ENCODE measurements around the gene ALG8.
A peak's percentile ranks its signal among the peaks of the same experiment; 100 is the strongest.

Gene ALG8

DNA sequence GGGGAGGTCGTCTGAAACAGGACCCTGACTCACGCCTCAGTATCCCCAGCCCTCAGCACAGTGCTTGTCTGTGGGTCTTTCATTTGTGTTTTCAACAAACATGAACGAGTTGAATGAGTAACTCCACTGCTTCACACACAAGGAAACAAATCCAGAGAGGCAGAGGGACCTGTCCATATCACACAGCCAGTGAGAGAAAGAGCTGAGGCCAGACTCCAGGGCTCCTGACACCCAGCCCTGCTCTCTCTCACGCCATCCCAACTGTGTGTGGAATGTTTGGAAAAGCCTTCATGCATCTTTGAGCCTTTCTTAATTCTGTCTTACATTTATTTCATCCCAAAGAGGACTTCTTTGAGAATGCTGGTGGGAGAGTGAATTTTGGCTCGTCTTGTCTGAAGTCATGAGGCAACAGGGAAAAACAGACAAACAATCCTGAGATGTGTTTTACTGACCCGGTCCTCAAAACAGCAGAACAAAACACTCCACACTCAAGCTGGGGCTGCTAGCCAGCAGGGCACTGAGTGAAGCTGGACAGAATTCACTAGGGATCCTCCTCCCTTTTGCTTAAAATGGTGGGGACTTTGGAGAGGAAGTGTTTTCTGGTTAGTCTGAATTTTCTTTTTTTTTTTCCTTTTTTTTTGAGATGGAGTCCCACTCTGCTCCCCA, 19.7 kb upstream of the ALG8 start:
- DNase-seq (ENCODE audit: low spot score): no peak

- DNase-seq (ENCODE audit: low spot score): no peak
These were observed 16.9 kb upstream of the ALG8 start for GRCh38 chr11:78156127-78156844.

- no peak for DNase-seq (ENCODE audit: low spot score)
These were observed 12.4 kb upstream of the ALG8 start for GRCh38 chr11:78151804-78152203.

DNA sequence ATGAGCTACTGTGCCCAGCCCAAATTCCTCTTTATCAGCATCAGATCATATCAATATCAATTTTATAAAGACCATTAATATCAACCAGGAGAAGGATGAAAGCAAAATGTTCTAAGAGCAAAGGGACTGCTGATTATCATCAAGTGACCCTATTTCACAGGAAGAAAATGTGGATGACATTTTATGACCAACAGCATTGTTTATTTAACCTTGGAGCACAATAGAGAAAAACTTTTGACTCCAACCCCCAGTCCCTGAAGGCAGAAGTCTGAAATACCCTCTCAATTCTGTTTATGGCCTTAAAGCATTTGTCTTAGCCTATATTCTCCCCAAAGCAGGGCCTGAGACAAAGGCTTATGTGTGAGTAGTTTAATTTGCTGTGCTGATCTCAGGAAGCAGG, 11.3 kb upstream of the ALG8 start:
- no peak for DNase-seq (ENCODE audit: low spot score)

GRCh38 chr11:78150346-78150745, 10.9 kb upstream of the ALG8 start:
- DNase-seq (ENCODE audit: low spot score): no peak

DNA sequence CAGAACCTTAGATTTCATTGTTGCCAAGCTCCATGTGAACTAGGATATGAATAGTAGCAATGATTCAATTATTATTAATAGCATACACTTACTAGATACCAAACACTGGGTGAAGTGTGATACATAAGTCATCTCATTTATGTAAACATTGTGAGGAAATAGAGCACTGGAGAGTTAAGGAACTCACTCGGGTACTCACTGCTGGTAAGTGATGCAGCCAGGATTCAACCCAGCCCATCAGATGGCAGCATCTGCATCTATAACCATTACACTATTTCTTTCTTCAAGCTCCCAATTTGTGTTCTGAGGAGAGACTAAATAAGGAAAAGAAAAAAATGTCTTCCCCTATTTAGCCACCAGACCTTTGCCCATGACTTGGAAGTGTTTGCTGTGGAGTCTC, 10.2 kb upstream of the ALG8 start:
- no peak for DNase-seq (ENCODE audit: low spot score)

DNA sequence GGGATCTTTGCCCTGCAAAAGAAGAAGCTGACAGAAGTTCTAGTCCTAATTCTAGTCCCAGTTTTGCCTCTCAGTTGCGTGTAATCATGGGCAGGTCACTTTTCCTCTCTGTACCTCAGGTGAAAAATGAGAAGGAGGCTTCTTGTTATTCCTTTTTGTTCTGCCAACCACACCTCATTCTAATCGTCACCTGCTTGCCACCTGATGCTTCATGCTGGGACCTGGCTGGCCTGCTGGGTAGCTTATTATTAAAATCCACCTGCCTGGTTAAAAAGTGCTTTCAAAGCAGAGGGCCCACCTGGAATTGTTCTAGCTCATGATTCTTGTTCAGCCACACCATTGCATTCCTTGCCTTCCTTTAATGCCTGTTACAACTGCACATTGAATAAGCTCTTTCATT, 8.4 kb upstream of the ALG8 start:
- DNase-seq (ENCODE audit: low spot score): no peak

- DNase-seq (ENCODE audit: low spot score): no peak
These were observed 6.1 kb upstream of the ALG8 start for GRCh38 chr11:78145511-78146025.

- DNase-seq (ENCODE audit: low spot score): no peak
These were observed 1.1 kb upstream of the ALG8 start for GRCh38 chr11:78140392-78141077.

DNA sequence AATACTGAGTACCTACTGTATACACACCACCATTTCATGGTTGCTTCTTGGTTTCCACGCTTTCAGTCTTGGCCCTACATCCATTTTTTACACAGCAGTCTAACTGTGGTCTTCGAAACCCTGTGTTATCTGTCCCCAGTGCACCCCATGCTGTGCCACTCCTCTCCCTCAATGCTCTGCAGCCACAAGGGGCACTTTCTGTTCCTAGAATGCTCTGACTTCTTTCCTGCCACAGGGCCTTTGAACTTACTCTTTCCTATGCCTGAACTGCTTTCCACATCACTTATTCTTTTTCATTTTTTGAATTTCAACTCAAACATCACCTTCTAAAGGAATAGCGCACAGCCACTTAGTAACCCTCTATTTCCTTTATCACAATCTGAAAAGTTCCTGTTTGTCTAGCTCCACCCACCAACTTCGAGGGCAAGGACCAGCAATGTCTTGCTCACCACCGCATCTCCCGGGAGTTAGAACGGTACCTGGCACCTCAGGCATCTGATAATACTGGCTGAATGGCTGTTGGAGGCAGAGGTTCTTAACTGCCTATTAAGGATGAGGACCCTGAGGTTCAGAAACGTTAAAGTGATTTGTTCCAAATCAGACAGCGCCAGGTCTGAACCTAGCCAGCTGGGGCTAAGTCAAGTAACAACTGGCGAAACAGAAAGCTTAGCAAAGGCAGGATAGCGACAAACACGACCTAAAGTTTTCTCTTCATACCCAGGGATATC, 568 bp downstream of the ALG8 start:
- peak; percentile 45 for DNase-seq (ENCODE audit: low spot score)

DNA sequence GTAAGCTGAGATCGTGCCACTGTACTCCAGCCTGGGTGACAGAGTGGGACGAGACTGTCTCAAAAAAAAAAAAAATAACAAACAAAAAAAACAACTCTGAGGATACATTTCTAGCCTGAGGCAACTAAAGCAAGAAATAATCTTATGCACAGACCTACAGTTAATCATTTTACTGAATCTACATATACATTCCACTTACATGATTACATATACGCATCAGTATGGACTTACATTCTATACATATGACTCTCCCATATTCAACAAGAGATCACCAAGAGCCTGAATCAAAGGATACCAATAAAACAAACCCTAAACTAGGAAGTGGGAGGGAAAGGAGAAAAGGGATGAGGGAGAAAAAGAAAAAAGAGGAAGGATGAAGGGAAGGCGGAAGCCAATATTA, 1.1 kb downstream of the ALG8 start:
- no peak for DNase-seq (ENCODE audit: low spot score)

GRCh38 chr11:78132475-78132874, 7.0 kb downstream of the ALG8 start:
- no peak for DNase-seq (ENCODE audit: low spot score)

GRCh38 chr11:78131956-78132355, 7.5 kb downstream of the ALG8 start:
- DNase-seq (ENCODE audit: low spot score): no peak

- DNase-seq (ENCODE audit: low spot score): no peak
These were observed 12.0 kb downstream of the ALG8 start for GRCh38 chr11:78127403-78127802.

- no peak for DNase-seq (ENCODE audit: low spot score)
These were observed 26.7 kb downstream of the ALG8 start for GRCh38 chr11:78112582-78113275.

- DNase-seq (ENCODE audit: low spot score): no peak
These were observed 28.1 kb downstream of the ALG8 start for GRCh38 chr11:78111298-78111697.

GRCh38 chr11:78110830-78111229, 28.6 kb downstream of the ALG8 start:
- DNase-seq (ENCODE audit: low spot score): no peak

- no peak for DNase-seq (ENCODE audit: low spot score)
These were observed 29.1 kb downstream of the ALG8 start for GRCh38 chr11:78110351-78110750.

DNA sequence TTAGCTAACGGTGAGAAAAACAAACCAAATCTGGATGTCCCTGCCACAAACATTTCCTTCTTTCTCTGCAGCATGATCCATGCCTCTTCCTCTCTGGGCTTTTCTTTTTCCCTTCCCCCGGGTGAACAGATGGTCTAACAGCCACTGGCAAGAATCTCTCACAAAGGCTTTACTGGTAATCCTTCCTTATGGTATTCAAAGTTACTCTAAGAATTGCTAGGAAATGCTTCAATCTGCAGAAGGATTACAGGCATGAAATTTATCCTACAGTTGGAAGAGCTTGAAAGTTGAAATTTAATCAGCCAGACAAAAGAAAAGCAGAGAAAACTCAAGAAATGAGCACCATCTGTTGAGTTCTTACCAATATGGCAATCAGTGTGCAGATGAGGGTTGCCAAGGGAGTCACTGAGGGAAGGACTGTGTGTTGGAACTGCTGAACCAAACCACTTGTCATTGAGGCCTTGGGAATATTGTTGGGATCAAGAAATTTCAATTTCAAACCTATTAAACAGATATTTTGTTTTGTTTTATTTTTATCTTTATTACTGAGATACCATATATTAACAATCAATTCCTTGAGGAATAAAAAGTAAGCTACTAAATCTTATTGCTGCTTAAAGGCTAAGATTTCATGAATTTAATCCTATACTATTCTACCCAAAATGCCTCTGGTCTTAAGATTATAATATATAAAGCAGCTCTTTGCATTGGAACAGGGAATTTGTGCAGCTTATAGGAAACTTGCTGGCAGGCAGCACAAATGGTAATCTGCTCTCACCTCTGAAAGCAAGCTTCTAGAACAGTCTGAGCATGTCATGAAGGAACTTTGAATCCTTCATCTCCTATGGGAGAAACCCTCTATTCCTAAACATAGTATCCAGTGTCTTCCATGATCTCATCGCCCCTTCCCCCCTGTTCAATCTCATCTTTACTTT, 30.1 kb downstream of the ALG8 start:
- no peak for DNase-seq (ENCODE audit: low spot score)

DNA sequence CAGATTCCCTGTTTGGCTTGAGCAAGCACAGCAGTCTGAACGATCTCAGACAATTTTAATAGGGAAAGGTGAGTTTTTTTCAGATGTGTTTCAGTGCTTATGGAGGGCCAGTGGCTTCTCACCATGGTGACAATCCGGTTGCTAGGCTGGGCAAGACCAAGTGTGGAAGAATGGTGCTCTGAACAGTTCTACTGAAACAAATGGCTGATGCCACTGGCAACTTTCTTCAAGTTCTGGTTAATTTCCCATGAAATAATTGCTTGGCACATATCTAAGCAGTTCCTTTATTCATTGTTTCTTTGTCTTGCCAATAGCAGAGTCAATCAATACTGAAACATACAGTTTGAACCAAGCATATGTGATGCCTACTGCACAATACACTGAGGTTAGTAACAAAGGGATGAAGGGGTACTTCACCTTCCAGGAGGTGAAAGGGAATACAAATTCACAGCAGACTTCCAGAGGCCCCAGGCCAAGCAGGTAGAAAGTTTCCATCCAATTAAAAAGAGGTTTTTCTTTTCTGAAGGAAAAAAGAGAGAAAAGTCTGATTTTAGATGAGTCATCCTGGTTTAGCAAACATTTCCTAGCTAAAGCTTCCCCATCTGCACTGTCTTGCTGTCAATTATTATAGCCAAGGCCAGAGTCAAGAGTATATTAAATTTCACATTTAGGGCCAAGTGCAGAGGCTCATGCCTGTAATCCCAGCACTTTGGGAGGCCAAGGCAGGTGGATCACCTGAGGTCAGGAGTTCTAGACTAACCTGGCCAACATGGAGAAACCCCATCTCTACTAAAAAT, 38.6 kb downstream of the ALG8 start:
- DNase-seq (ENCODE audit: low spot score): no peak
